Calu3 (cell line): ENCODE data around the gene HYPK. TPM values are rescaled to one million over a fixed set of nuclear protein-coding genes. Genes with fewer than 3 reads are reported as not detected.

Experiments
- BruUV-seq: library from RNA; stranded (reverse); fragments of 400-500 nt; replicated peaks from 2 replicates; lab custom pipeline; 2021; lab: Mats Ljungman, UMichigan
- CTCF ChIA-PET: fragments of 300-600 bp; sonication (Branson Sonifier 250); formaldehyde crosslinking; loops from one replicate; lab custom pipeline; 2022; ENCODE audit warnings: antibody characterized with exemption; lab: Charles Lee
- DNase-seq: peaks from one replicate; pipeline ENCODE4 v3.0.0; 2022
- H3K27ac Mint-ChIP-seq: one replicate; pipeline ENCODE4 v1.8.0; 2022; ENCODE audit warnings: mixed read lengths; ENCODE audit not compliant: unreplicated experiment
- H3K27me3 Mint-ChIP-seq: one replicate; pipeline ENCODE4 v1.8.0; 2022; ENCODE audit warnings: mixed read lengths; ENCODE audit not compliant: unreplicated experiment
- H3K36me3 Mint-ChIP-seq: one replicate; pipeline ENCODE4 v1.8.0; 2022; ENCODE audit warnings: mild to moderate bottlenecking, moderate library complexity, mixed read lengths; ENCODE audit not compliant: insufficient read depth, unreplicated experiment
- H3K4me1 Mint-ChIP-seq: one replicate; pipeline ENCODE4 v1.8.0; 2022; ENCODE audit warnings: mild to moderate bottlenecking, low read depth, mixed read lengths; ENCODE audit not compliant: unreplicated experiment
- H3K4me3 Mint-ChIP-seq: one replicate; pipeline ENCODE4 v1.8.0; 2022; ENCODE audit warnings: mild to moderate bottlenecking, low read depth, moderate library complexity, mixed read lengths; ENCODE audit not compliant: unreplicated experiment
- H3K9me3 Mint-ChIP-seq: one replicate; pipeline ENCODE4 v1.8.0; 2022; ENCODE audit warnings: low read depth, mixed read lengths; ENCODE audit not compliant: unreplicated experiment
- intact Hi-C: fragments of 100-400 bp; cut with micrococcal nuclease; formaldehyde crosslinking; loops from one replicate; pipeline ENCODE4 v1.10.0; 2022; ENCODE audit not compliant: unreplicated experiment
- total RNA-seq: library from RNA; stranded (reverse); gene quantifications from 2 replicates; pipeline ENCODE4 v1.2.3, GENCODE V29; 2022
- TF ChIP-seq, protein P1 (sequence below): fragments of 200-600 bp; IDR thresholded peaks from one replicate; pipeline ENCODE4 v1.8.0; 2022; ENCODE audit warnings: antibody characterized with exemption; ENCODE audit not compliant: unreplicated experiment

HYPK gene
- total RNA-seq, 1 experiment from 2014 or later, result 17.4 TPM

DNA sequence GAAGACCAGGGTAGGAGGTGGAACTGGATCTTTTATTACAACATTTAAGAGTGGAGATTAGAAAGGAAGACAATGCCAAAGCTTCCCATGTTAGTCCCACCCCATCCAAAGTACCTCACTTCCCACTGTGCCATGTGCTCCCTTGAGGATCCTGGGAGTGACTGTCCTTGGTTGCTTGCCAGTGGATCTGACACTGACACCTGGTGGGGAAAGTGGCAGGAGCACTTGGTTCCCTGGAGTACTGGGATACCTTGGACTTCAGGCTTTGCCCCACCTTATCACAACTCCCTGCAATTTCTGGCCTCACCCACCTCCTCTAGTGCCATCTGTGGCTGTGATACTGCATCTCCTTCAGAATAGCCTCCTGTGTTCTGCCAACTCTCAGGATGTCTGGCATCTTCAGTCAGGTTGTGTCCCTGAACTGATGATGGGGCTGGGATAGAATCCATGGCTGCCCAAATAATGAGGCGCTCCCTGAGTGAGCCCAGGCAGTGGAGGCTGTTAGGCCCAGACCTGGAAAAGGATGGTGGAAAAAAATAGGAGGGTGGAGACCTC is 24.9 kb upstream of the HYPK start:
- CTCF ChIA-PET, result interaction anchor here (0.6 kb wide), 1 partner anchor 631 kb away, joined by 3 read pairs; no protein-coding TSS in a partner anchor
- TF ChIP-seq, protein P1, sequence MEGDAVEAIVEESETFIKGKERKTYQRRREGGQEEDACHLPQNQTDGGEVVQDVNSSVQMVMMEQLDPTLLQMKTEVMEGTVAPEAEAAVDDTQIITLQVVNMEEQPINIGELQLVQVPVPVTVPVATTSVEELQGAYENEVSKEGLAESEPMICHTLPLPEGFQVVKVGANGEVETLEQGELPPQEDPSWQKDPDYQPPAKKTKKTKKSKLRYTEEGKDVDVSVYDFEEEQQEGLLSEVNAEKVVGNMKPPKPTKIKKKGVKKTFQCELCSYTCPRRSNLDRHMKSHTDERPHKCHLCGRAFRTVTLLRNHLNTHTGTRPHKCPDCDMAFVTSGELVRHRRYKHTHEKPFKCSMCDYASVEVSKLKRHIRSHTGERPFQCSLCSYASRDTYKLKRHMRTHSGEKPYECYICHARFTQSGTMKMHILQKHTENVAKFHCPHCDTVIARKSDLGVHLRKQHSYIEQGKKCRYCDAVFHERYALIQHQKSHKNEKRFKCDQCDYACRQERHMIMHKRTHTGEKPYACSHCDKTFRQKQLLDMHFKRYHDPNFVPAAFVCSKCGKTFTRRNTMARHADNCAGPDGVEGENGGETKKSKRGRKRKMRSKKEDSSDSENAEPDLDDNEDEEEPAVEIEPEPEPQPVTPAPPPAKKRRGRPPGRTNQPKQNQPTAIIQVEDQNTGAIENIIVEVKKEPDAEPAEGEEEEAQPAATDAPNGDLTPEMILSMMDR, result no peak
- H3K27me3 Mint-ChIP-seq, result no peaks in the 10 kb centered on the region
- peak overlapping the region; percentile 74 for H3K4me3 Mint-ChIP-seq
- peak overlapping the region; percentile 79 for H3K27ac Mint-ChIP-seq
- H3K4me1 Mint-ChIP-seq, result no peaks in the 10 kb centered on the region
- intact Hi-C loops, result no loop called here
- BruUV-seq, result no TSS peak
- peak; percentile 49 for DNase-seq
- H3K36me3 Mint-ChIP-seq, result peaks cover 51% of the 10 kb centered on the region
- H3K9me3 Mint-ChIP-seq, result no peaks in the 10 kb centered on the region

GRCh38 chr15:43776101-43776717 is 24.2 kb upstream of the HYPK start:
- CTCF ChIA-PET, result interaction anchor here (0.6 to 0.8 kb wide), 3 partner anchors 14 to 630 kb away, joined by 3 to 6 read pairs (median 3); no protein-coding TSS in a partner anchor
- Mint-ChIP-seq H3K9me3 (no peaks in the 10 kb centered on the region), H3K4me1 (no peaks in the 10 kb centered on the region), H3K27me3 (no peaks in the 10 kb centered on the region), H3K27ac (peak overlapping the region; percentile 79), H3K36me3 (peaks cover 51% of the 10 kb centered on the region), H3K4me3 (peak overlapping the region; percentile 74)
- TF ChIP-seq, protein P1, result no peak
- no peak for DNase-seq
- no TSS peak for BruUV-seq
- intact Hi-C loops, result no loop called here

DNA sequence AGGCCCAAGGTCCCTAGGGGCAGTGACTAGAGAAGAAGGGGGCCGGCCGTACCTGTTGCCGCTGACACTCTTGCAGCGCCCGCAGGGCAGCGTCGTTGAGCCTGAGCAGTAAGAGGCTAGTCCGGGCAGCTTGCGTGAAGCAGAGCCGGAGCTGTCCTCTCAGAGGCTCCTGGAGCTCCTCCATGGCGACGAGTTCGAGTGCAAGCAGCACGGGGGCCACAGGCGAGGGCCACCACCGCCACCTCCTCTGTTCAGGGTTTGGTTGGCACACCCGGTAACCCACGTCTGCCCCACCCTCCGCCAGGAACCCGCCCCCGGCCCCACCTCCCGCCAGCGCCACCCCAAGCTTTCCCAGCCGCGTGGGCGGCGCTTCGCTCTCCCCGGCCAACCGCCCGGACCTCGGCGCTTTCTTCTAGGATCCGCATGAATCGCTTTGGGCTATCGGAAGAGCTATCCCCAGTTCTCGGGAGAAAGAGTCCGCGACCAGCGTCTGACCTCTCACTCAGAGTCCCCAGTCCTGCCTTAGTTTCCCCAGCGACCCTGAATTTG is 23.6 kb upstream of the HYPK start, which contains the start of gene ELL3:
Gene ELL3, minus strand, starts transcription at position 249 of the 549 bp plus-strand sequence. Its CDS starts 65 bp downstream, at position 184.
- intact Hi-C loops, result no loop called here
- CTCF ChIA-PET, result interaction anchor here (0.6 to 0.8 kb wide), 4 partner anchors 14 to 1037 kb away, joined by 3 to 9 read pairs (median 4); no protein-coding TSS in a partner anchor
- Mint-ChIP-seq H3K4me3 (peak within 1 kb of the TSS; percentile 74), H3K27me3 (no peaks in the 10 kb centered on the region), H3K36me3 (peaks cover 49% of the 10 kb centered on the region), H3K27ac (peak within 1 kb of the TSS; percentile 79), H3K4me1 (no peaks in the 10 kb centered on the region), H3K9me3 (no peaks in the 10 kb centered on the region)
- peak; percentile 71 for DNase-seq
- TF ChIP-seq, protein P1, result no peak
- no TSS peak for BruUV-seq

- CTCF ChIA-PET, result interaction anchor here (0.6 to 0.8 kb wide), 4 partner anchors 13 to 1036 kb away, joined by 3 to 9 read pairs (median 4); no protein-coding TSS in a partner anchor
- peak overlapping the region; percentile 33 for H3K27ac Mint-ChIP-seq
- DNase-seq, result peak; percentile 76
- H3K27me3 Mint-ChIP-seq, result no peaks in the 10 kb centered on the region
- H3K4me3 Mint-ChIP-seq, result peak overlapping the region; percentile 74
- no peaks in the 10 kb centered on the region for H3K9me3 Mint-ChIP-seq
- TSS peak; percentile 51 for BruUV-seq
- peaks cover 47% of the 10 kb centered on the region for H3K36me3 Mint-ChIP-seq
- H3K4me1 Mint-ChIP-seq, result no peaks in the 10 kb centered on the region
- intact Hi-C loops, result no loop called here
- TF ChIP-seq, protein P1, result peak; percentile 29
Measured at GRCh38 chr15:43777267-43777914, 23.0 kb upstream of the HYPK start.
